ENCODE results near the gene PLCH1. TPM values are rescaled to one million over a fixed set of nuclear protein-coding genes. Genes with fewer than 3 reads are reported as not detected.

Gene PLCH1
- total RNA-seq, 6 experiments from 2014 or later: 0.07 to 0.25 (median 0.17) TPM

GRCh38 chr3:155747286-155747945, 2.5 kb upstream of the PLCH1 start:
- Histone ChIP-seq H3K4me1 (peaks cover 0 to 9% (median 4%) of the 10 kb centered on the region in 4 donors), H3K9me3 (no peaks in the 10 kb centered on the region), H3K27ac (no peak overlapping the region), H3K27me3 (no peaks in the 10 kb centered on the region), H3K4me3 (no peak overlapping the region), H3K36me3 (no peaks in the 10 kb centered on the region)
- 60% methylated on average over 2 of the region's 2 CpGs for WGBS (ENCODE audit: insufficient coverage, low coverage, low lambda C conversion rate, missing lambda C conversion rate)
- no peak for ATAC-seq
- no peak for DNase-seq
- TF ChIP-seq POLR2A (IDR thresholded peaks at IDR 0.05) (no peak), CTCF (IDR thresholded peaks at IDR 0.05) (no peak)
- intact Hi-C loops (cut with DNase I): no loop called here

- WGBS (ENCODE audit: insufficient coverage, low coverage, low lambda C conversion rate, missing lambda C conversion rate): 83% methylated on average over 1 of the region's 1 CpG
- TF ChIP-seq CTCF (IDR thresholded peaks at IDR 0.05) (no peak), POLR2A (IDR thresholded peaks at IDR 0.05) (no peak)
- H3K4me1 ChIP-seq: peaks cover 0 to 9% (median 4%) of the 10 kb centered on the region in 4 donors
- intact Hi-C loops (cut with DNase I): no loop called here
- H3K9me3 ChIP-seq: no peaks in the 10 kb centered on the region
- no peak overlapping the region for H3K27ac ChIP-seq
- H3K4me3 ChIP-seq: no peak overlapping the region
- ATAC-seq: no peak
- no peaks in the 10 kb centered on the region for H3K36me3 ChIP-seq
- no peak for DNase-seq
- no peaks in the 10 kb centered on the region for H3K27me3 ChIP-seq
Observed at GRCh38 chr3:155746703-155747102, 1.8 kb upstream of the PLCH1 start.

- H3K27me3 ChIP-seq: no peaks in the 10 kb centered on the region
- peak in 3 of 4 donors; percentile 12 to 22 (median 17) for ATAC-seq
- WGBS (ENCODE audit: insufficient coverage, low coverage, low lambda C conversion rate, missing lambda C conversion rate): 34% methylated on average over 13 of the region's 19 CpGs
- TF ChIP-seq POLR2A (IDR thresholded peaks at IDR 0.05) (no peak), CTCF (IDR thresholded peaks at IDR 0.05) (no peak)
- H3K36me3 ChIP-seq: no peaks in the 10 kb centered on the region
- no peak overlapping the region for H3K4me3 ChIP-seq
- intact Hi-C loops (cut with DNase I): no loop called here
- H3K27ac ChIP-seq: no peak overlapping the region
- H3K9me3 ChIP-seq: no peaks in the 10 kb centered on the region
- peak in 1 of 3 donors; percentile 23 for DNase-seq
- peaks cover 0 to 9% (median 4%) of the 10 kb centered on the region in 4 donors for H3K4me1 ChIP-seq
Observed at GRCh38 chr3:155745795-155746550, 1.1 kb upstream of the PLCH1 start.

GRCh38 chr3:155744010-155744625, 753 bp downstream of the PLCH1 start:
- 0% methylated on average over 25 of the region's 48 CpGs for WGBS (ENCODE audit: insufficient coverage, low coverage, low lambda C conversion rate, missing lambda C conversion rate)
- H3K36me3 ChIP-seq: no peaks in the 10 kb centered on the region
- ATAC-seq: peak; percentile 78 to 86 (median 82)
- no peaks in the 10 kb centered on the region for H3K9me3 ChIP-seq
- H3K4me3 ChIP-seq: peak overlapping the region; percentile 54 to 64 (median 64)
- no peaks in the 10 kb centered on the region for H3K27me3 ChIP-seq
- TF ChIP-seq CTCF (IDR thresholded peaks at IDR 0.05) (no peak), POLR2A (IDR thresholded peaks at IDR 0.05) (no peak)
- intact Hi-C loops (cut with DNase I): no loop called here
- H3K27ac ChIP-seq: no peak overlapping the region
- peak; percentile 58 to 63 (median 60) for DNase-seq
- H3K4me1 ChIP-seq: peaks cover 0 to 9% (median 4%) of the 10 kb centered on the region in 4 donors

Measured in right lobe of liver (tissue), 6 donors.